Neutrophil (primary cell): ENCODE data around the gene VSIG8.

Source experiments
- H3K27ac ChIP-seq: fragments of 200-600 bp; sonication (generic); 2 replicates; pipeline ENCODE4 v1.5.1; 2016; ENCODE audit warnings: mild to moderate bottlenecking, moderate library complexity
- H3K27me3 ChIP-seq: fragments of 200-600 bp; sonication (generic); 2 replicates; pipeline ENCODE4 v1.6.0; 2016; ENCODE audit warnings: mild to moderate bottlenecking
- H3K36me3 ChIP-seq: fragments of 200-600 bp; sonication (generic); 2 replicates; pipeline ENCODE4 v1.5.1; 2017
- H3K4me1 ChIP-seq, 2 experiments: fragments of 200-600 bp in 1 of 2; sonication (generic) in 1 of 2; 1 replicate in 1 of 2; 2 replicates in 1 of 2; pipeline versions ENCODE4 v1.5.1 to v1.6.1; 2013 to 2016; ENCODE audit warnings: low read depth in 1 of 2, low read length in 1 of 2, mild to moderate bottlenecking in 1 of 2, moderate library complexity in 1 of 2; ENCODE audit not compliant: control insufficient read depth in 1 of 2, insufficient read depth in 1 of 2
- H3K4me3 ChIP-seq, 2 experiments: fragments of 200-600 bp in 1 of 2; sonication (generic) in 1 of 2; 1 replicate in 1 of 2; 2 replicates in 1 of 2; pipeline ENCODE4 v1.5.1; 2013 to 2016; ENCODE audit warnings: low read depth in 1 of 2, low read length in 1 of 2, mild to moderate bottlenecking in 1 of 2, moderate library complexity in 1 of 2
- H3K9me3 ChIP-seq: fragments of 200-600 bp; sonication (generic); 2 replicates; pipeline ENCODE4 v1.5.1; 2016
- TF ChIP-seq, protein P1 (sequence below): fragments of 200-600 bp; sonication (generic); IDR thresholded peaks from 2 replicates; pipeline ENCODE4 v1.5.1; 2016; ENCODE audit warnings: antibody characterized with exemption

VSIG8 gene

DNA sequence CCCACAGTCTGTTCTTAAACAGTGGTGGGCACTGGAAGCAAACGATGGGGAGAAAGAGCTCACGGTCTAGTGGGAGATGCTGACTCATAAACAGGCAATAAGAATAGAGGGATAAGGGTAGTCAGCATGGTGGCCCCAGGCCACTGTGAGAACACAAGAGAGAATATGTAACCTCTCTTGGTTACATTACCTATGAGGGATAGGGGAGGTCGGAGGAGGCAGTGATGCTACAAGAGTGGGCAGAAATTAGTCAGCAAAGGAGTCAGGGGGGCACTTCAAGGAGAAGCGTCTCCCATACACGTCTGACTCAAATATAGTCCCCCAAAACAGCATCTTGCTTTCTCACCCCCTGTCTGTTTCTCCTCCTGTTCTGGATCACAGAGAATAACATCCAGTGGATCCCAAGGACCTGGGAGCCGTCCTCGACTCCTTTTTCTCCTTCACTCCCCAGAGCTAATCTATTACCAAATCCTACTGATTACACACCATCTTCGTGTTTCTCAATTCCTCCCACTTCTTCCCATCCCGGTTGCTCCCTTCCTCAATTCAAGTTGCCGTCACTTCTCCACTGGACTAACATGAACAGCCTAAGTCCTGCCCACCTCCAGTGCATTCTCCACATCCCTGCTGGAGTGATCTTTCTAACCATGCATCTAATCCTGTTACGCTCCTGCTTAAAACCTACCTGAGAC is 33.7 kb downstream of the VSIG8 start:
- Histone ChIP-seq H3K4me3 (no peak overlapping the region), H3K27ac (peak overlapping the region; percentile 50), H3K4me1 (peaks cover 47 to 50% of the 10 kb centered on the region in 2 experiments)

DNA sequence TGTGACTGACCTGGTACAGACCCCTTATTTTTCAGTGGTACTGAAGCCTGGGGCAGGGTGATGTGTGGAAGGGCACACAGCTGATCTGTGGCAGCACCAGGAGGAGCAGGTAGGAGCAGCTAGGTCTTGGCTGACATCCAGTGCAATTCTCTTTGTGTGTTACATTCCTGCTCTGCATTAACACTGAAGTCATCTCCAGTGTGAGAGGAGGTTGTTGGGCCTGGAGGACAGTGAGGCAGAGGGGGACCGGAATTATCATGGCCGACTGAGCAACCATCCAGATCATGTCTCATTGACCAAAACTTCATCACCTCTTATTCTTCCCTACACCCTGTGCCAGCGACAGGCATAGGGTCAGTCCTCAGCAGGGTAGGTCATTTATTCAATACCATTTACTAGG is 34.3 kb downstream of the VSIG8 start:
- Histone ChIP-seq H3K27me3 (no peaks in the 10 kb centered on the region), H3K27ac (peak overlapping the region; percentile 50), H3K4me3 (no peak overlapping the region), H3K4me1 (peaks cover 47 to 50% of the 10 kb centered on the region in 2 experiments), H3K9me3 (no peaks in the 10 kb centered on the region), H3K36me3 (no peaks in the 10 kb centered on the region)
- TF ChIP-seq, protein P1, sequence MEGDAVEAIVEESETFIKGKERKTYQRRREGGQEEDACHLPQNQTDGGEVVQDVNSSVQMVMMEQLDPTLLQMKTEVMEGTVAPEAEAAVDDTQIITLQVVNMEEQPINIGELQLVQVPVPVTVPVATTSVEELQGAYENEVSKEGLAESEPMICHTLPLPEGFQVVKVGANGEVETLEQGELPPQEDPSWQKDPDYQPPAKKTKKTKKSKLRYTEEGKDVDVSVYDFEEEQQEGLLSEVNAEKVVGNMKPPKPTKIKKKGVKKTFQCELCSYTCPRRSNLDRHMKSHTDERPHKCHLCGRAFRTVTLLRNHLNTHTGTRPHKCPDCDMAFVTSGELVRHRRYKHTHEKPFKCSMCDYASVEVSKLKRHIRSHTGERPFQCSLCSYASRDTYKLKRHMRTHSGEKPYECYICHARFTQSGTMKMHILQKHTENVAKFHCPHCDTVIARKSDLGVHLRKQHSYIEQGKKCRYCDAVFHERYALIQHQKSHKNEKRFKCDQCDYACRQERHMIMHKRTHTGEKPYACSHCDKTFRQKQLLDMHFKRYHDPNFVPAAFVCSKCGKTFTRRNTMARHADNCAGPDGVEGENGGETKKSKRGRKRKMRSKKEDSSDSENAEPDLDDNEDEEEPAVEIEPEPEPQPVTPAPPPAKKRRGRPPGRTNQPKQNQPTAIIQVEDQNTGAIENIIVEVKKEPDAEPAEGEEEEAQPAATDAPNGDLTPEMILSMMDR: no peak

More for the DNA sequence above, 33.7 kb downstream of the VSIG8 start:
- Histone ChIP-seq H3K27me3 (no peaks in the 10 kb centered on the region), H3K9me3 (no peaks in the 10 kb centered on the region), H3K36me3 (no peaks in the 10 kb centered on the region)
- TF ChIP-seq, protein P1: no peak

DNA sequence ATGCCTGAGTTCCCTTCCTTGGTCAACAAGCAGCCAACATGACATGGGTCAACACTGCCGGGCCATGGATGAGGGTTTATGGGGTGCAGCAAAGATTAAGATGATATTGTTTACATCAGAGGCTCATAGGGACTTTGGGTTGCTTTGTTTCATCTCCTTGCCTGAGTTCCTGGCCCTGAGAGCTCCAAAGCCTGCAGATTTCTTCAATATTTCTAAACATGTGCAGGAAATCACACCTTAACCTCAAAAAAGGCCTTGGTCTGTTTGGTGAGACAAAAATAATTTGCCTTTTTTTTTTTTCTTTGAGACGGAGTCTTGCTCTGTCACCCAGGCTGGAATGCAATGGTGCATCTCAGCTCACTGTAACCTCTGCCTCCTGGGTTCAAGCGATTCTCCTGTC is 34.9 kb downstream of the VSIG8 start:
- no peaks in the 10 kb centered on the region for H3K36me3 ChIP-seq
- TF ChIP-seq, protein P1: no peak
- H3K4me1 ChIP-seq: peaks cover 47 to 50% of the 10 kb centered on the region in 2 experiments
- no peaks in the 10 kb centered on the region for H3K9me3 ChIP-seq
- H3K4me3 ChIP-seq: no peak overlapping the region
- no peaks in the 10 kb centered on the region for H3K27me3 ChIP-seq
- H3K27ac ChIP-seq: no peak overlapping the region

DNA sequence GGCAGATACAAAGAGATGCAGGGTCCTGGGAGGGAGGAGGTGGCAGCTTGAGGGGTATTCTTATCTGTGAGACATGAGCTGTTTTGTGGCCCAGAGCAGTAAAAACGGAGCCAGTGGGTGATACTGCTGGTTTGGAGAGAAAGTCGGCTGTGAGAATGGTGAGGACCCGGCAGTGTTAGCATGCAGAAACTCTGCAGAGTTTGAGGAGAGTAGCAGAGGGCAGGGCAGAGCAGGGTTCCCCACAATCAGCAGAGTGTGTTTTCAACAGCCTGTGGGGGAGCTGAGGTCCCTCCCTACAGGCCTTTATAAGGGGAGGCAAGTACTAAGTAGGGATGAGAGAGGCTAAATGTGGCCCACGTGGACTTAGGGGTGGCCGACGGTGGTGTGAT is 35.4 kb downstream of the VSIG8 start:
- Histone ChIP-seq H3K27ac (peak overlapping the region; percentile 62), H3K27me3 (no peaks in the 10 kb centered on the region), H3K4me3 (no peak overlapping the region), H3K9me3 (no peaks in the 10 kb centered on the region), H3K36me3 (no peaks in the 10 kb centered on the region), H3K4me1 (peaks cover 47 to 50% of the 10 kb centered on the region in 2 experiments)
- TF ChIP-seq, protein P1: no peak

DNA sequence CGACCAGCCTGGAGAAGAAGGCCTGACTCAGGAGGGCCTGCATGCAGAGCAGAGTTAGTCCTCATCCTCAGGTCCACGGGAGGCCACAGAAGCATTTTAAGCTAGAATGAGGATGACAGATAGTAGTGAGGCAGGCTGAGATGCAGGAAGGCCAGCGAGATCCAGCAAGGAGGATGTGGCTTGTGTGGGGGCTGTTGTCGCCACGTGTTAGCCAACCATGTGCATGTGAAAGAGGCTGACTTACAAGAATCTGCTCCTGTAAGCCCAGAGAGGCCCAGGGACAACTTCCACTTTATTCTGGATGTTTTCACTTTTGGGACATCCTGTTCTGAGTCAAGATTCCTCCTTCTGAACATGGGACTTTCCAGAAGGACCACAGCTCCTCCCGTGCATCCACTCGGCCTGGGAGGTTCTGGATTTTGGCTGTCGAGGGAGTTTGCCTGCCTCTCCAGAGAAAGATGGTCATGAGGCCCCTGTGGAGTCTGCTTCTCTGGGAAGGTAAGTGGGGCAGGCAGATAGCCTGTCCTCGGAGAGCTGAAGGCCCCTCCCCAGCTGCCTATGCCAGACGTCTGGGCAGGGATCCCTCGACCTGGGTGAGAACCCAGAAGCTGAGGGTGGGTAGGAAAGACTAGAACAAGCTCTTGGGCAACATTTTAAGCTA is 35.9 kb downstream of the VSIG8 start, which contains the start of gene SLAMF8:
Gene SLAMF8, plus strand, starts transcription at position 433 of the 661 bp plus-strand sequence. Its CDS starts 26 bp downstream, at position 459.
- Histone ChIP-seq H3K27ac (peak within 1 kb of the TSS; percentile 62), H3K4me3 (no peak within 1 kb of the TSS), H3K4me1 (peaks cover 47 to 50% of the 10 kb centered on the region in 2 experiments), H3K27me3 (no peaks in the 10 kb centered on the region), H3K36me3 (no peaks in the 10 kb centered on the region), H3K9me3 (no peaks in the 10 kb centered on the region)
- TF ChIP-seq, protein P1: no peak
